ENCODE data around the gene ATP5F1C. TPM values are rescaled to one million over a fixed set of nuclear protein-coding genes. Genes with fewer than 3 reads are reported as not detected.
"Not testable (repeated sequence)": the region's sequence is repeated elsewhere in the genome, so short reads cannot be mapped to it uniquely, and the experiment has no call there.

ATP5F1C gene
- polyA plus RNA-seq, 2 donors = 292 to 382 TPM

DNA sequence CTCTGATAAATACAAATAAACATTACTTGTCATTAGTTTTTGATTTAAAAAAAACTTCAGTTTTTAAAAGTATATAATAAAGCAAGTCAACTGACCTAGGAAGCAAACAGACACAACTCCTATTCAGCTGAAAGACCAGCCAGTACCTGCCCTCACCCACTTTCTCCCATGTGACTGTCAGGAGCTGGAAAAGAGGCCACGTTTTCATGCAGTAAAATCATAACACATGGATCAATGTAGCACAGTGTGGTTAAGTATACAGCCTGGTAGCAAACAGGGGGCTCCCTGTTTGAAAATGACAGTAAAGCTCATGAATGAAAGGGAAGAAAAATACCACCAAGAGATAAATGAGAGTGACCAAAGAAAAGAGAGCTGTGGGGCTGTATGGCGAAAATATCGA is 21.7 kb upstream of the ATP5F1C start:
- Histone ChIP-seq H3K4me3 (ENCODE audit: low read depth in 1 of 2, low read length in 2 of 2) (no peak overlapping the region), H3K4me1 (ENCODE audit: control insufficient read depth in 2 of 2, insufficient read depth in 2 of 2, low read length in 1 of 2) (no peaks in the 10 kb centered on the region), H3K9me3 (ENCODE audit: control insufficient read depth in 2 of 2, insufficient read depth in 1 of 2, low read depth in 1 of 2, low read length in 1 of 2) (no peaks in the 10 kb centered on the region), H3K27ac (ENCODE audit: low read depth in 2 of 2, low read length in 1 of 2) (no peak overlapping the region), H3K27me3 (ENCODE audit: control insufficient read depth in 1 of 2, insufficient read depth in 2 of 2, low read length in 2 of 2) (no peaks in the 10 kb centered on the region), H3K36me3 (ENCODE audit: control insufficient read depth in 2 of 2, insufficient read depth in 2 of 2, low read length in 1 of 2) (peaks cover 5 to 13% of the 10 kb centered on the region in 2 donors)
- 86% methylated on average over 3 of the region's 3 CpGs for WGBS, 2 donors

DNA sequence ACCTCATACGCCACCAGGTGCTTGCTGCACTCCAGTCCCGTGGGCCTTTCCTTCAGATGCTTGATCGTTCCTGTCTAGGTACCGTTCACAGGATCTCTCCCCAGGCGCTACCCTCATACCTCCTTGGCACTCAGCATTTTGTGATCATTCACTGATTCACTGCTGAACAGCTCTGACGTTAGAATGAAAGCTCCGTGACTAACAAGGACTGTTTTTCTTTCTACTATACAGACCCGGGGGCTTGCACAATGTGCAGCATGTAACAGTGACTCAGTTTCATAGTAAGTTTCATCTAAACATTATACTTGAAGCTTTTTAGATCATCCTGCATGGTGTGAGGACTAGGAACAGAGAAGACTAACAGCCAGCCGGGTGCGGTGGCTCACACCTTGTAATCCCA is 20.8 kb upstream of the ATP5F1C start:
- Histone ChIP-seq H3K9me3 (ENCODE audit: control insufficient read depth in 2 of 2, insufficient read depth in 1 of 2, low read depth in 1 of 2, low read length in 1 of 2) (no peaks in the 10 kb centered on the region), H3K4me3 (ENCODE audit: low read depth in 1 of 2, low read length in 2 of 2) (no peak overlapping the region), H3K27me3 (ENCODE audit: control insufficient read depth in 1 of 2, insufficient read depth in 2 of 2, low read length in 2 of 2) (no peaks in the 10 kb centered on the region), H3K36me3 (ENCODE audit: control insufficient read depth in 2 of 2, insufficient read depth in 2 of 2, low read length in 1 of 2) (peaks cover 5 to 13% of the 10 kb centered on the region in 2 donors), H3K4me1 (ENCODE audit: control insufficient read depth in 2 of 2, insufficient read depth in 2 of 2, low read length in 1 of 2) (no peaks in the 10 kb centered on the region), H3K27ac (ENCODE audit: low read depth in 2 of 2, low read length in 1 of 2) (no peak overlapping the region)
- WGBS, 2 donors = 93 to 94% methylated on average over 10 of the region's 10 CpGs

- peaks cover 5 to 16% of the 10 kb centered on the region in 2 donors for H3K36me3 ChIP-seq (ENCODE audit: control insufficient read depth in 2 of 2, insufficient read depth in 2 of 2, low read length in 1 of 2)
- WGBS, 2 donors = 95 to 98% methylated on average over 7 of the region's 7 CpGs
- H3K27ac ChIP-seq (ENCODE audit: low read depth in 2 of 2, low read length in 1 of 2) = no peak overlapping the region
- no peaks in the 10 kb centered on the region for H3K27me3 ChIP-seq (ENCODE audit: control insufficient read depth in 1 of 2, insufficient read depth in 2 of 2, low read length in 2 of 2)
- H3K9me3 ChIP-seq (ENCODE audit: control insufficient read depth in 2 of 2, insufficient read depth in 1 of 2, low read depth in 1 of 2, low read length in 1 of 2) = no peaks in the 10 kb centered on the region
- H3K4me1 ChIP-seq (ENCODE audit: control insufficient read depth in 2 of 2, insufficient read depth in 2 of 2, low read length in 1 of 2) = no peaks in the 10 kb centered on the region
- H3K4me3 ChIP-seq (ENCODE audit: low read depth in 1 of 2, low read length in 2 of 2) = no peak overlapping the region
Observed at GRCh38 chr10:7768417-7768816, 19.6 kb upstream of the ATP5F1C start.

- Histone ChIP-seq H3K27ac (ENCODE audit: low read depth in 2 of 2, low read length in 1 of 2) (no peak overlapping the region), H3K27me3 (ENCODE audit: control insufficient read depth in 1 of 2, insufficient read depth in 2 of 2, low read length in 2 of 2) (no peaks in the 10 kb centered on the region), H3K36me3 (ENCODE audit: control insufficient read depth in 2 of 2, insufficient read depth in 2 of 2, low read length in 1 of 2) (peaks cover 0 to 16% of the 10 kb centered on the region in 2 donors), H3K4me1 (ENCODE audit: control insufficient read depth in 2 of 2, insufficient read depth in 2 of 2, low read length in 1 of 2) (no peaks in the 10 kb centered on the region), H3K4me3 (ENCODE audit: low read depth in 1 of 2, low read length in 2 of 2) (no peak overlapping the region), H3K9me3 (ENCODE audit: control insufficient read depth in 2 of 2, insufficient read depth in 1 of 2, low read depth in 1 of 2, low read length in 1 of 2) (no peaks in the 10 kb centered on the region)
- 60 to 63% methylated on average over 10 of the region's 10 CpGs for WGBS, 2 donors
Observed at GRCh38 chr10:7773845-7774801, 13.9 kb upstream of the ATP5F1C start.

DNA sequence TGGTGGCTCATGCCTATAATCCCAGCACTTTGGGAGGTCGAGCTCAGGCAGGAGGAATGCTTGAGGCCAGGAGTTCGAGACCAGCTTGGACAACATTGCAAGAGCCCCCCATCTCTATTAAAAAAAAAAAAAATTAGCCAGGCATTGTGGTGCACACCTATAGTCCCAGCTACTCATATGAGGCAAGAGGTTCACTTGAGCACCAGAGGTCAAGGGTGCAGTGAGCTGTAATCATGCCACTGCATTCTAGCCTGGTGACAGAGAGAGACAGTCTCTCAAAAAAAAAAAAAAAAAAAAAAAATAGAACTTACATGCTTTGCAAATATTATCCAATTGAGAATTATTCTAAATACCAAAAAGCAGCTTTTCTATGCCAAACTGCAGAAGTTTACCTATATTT is 11.2 kb upstream of the ATP5F1C start:
- 100% methylated on average over 2 of the region's 2 CpGs for whole genome bisulfite sequencing, 2 donors
- no peaks in the 10 kb centered on the region for H3K9me3 ChIP-seq (ENCODE audit: control insufficient read depth in 2 of 2, insufficient read depth in 1 of 2, low read depth in 1 of 2, low read length in 1 of 2)
- H3K4me3 ChIP-seq (ENCODE audit: low read depth in 1 of 2, low read length in 2 of 2) = no peak overlapping the region
- H3K4me1 ChIP-seq (ENCODE audit: control insufficient read depth in 2 of 2, insufficient read depth in 2 of 2, low read length in 1 of 2) = no peaks in the 10 kb centered on the region
- H3K27me3 ChIP-seq (ENCODE audit: control insufficient read depth in 1 of 2, insufficient read depth in 2 of 2, low read length in 2 of 2) = no peaks in the 10 kb centered on the region
- no peak overlapping the region for H3K27ac ChIP-seq (ENCODE audit: low read depth in 2 of 2, low read length in 1 of 2)
- peaks cover 0 to 15% of the 10 kb centered on the region in 2 donors for H3K36me3 ChIP-seq (ENCODE audit: control insufficient read depth in 2 of 2, insufficient read depth in 2 of 2, low read length in 1 of 2)

DNA sequence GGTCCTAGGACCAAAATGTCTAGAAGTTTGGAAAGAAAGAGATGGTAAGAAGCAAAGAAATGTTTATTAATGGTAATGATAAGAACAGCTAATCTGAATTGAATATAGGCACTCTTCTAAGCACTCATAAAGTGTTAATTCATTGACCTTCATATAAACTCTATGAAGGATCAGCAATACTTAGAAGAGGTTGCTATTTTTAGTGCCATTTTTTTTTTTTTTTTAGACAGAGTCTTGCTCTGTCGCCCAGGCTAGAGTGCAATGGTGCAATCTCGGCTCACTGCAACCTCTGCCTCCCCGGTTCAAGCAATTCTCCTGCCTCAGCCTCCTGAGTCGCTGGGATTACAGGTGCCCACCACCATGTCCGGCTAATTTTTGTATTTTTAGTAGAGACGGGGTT is 5.8 kb upstream of the ATP5F1C start:
- H3K36me3 ChIP-seq (ENCODE audit: control insufficient read depth in 2 of 2, insufficient read depth in 2 of 2, low read length in 1 of 2); H3K27ac ChIP-seq (ENCODE audit: low read depth in 2 of 2, low read length in 1 of 2); H3K27me3 ChIP-seq (ENCODE audit: control insufficient read depth in 1 of 2, insufficient read depth in 2 of 2, low read length in 2 of 2); H3K4me1 ChIP-seq (ENCODE audit: control insufficient read depth in 2 of 2, insufficient read depth in 2 of 2, low read length in 1 of 2); H3K9me3 ChIP-seq (ENCODE audit: control insufficient read depth in 2 of 2, insufficient read depth in 1 of 2, low read depth in 1 of 2, low read length in 1 of 2); H3K4me3 ChIP-seq (ENCODE audit: low read depth in 1 of 2, low read length in 2 of 2): not testable (repeated sequence)
- 90 to 92% methylated on average over 6 of the region's 6 CpGs for WGBS, 2 donors

DNA sequence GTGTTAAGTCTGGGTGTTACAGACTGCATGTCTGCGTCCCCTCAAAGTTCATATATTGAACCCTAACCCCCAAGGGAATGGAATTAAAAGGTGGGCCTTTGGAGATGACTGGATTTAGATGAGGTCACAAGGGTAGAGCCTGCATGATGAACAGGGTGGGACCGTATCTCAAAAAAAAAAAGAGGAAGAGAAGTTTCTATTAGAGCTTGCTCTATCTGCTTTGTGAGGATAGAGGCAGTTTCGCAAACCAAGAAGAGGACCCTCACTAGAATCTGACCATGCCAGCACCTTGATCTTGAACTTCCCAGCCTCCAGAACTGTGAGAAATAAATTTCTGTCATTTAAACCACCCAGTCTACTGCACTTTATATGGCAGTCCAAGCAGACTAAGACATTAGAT is 1.5 kb upstream of the ATP5F1C start:
- H3K27me3 ChIP-seq (ENCODE audit: control insufficient read depth in 1 of 2, insufficient read depth in 2 of 2, low read length in 2 of 2) = no peaks in the 10 kb centered on the region
- no peaks in the 10 kb centered on the region for H3K36me3 ChIP-seq (ENCODE audit: control insufficient read depth in 2 of 2, insufficient read depth in 2 of 2, low read length in 1 of 2)
- no peaks in the 10 kb centered on the region for H3K9me3 ChIP-seq (ENCODE audit: control insufficient read depth in 2 of 2, insufficient read depth in 1 of 2, low read depth in 1 of 2, low read length in 1 of 2)
- H3K4me1 ChIP-seq (ENCODE audit: control insufficient read depth in 2 of 2, insufficient read depth in 2 of 2, low read length in 1 of 2) = peaks cover 2% of the 10 kb centered on the region in 2 donors
- H3K27ac ChIP-seq (ENCODE audit: low read depth in 2 of 2, low read length in 1 of 2) = no peak overlapping the region
- WGBS, 2 donors = 78 to 80% methylated on average over 3 of the region's 3 CpGs
- H3K4me3 ChIP-seq (ENCODE audit: low read depth in 1 of 2, low read length in 2 of 2) = no peak overlapping the region

GRCh38 chr10:7787150-7787856 is 674 bp upstream of the ATP5F1C start:
- Histone ChIP-seq H3K4me3 (ENCODE audit: low read depth in 1 of 2, low read length in 2 of 2) (peak overlapping the region; percentile 91 to 100), H3K36me3 (ENCODE audit: control insufficient read depth in 2 of 2, insufficient read depth in 2 of 2, low read length in 1 of 2) (no peaks in the 10 kb centered on the region), H3K27me3 (ENCODE audit: control insufficient read depth in 1 of 2, insufficient read depth in 2 of 2, low read length in 2 of 2) (no peaks in the 10 kb centered on the region), H3K27ac (ENCODE audit: low read depth in 2 of 2, low read length in 1 of 2) (peak overlapping the region; percentile 54 to 83), H3K9me3 (ENCODE audit: control insufficient read depth in 2 of 2, insufficient read depth in 1 of 2, low read depth in 1 of 2, low read length in 1 of 2) (no peaks in the 10 kb centered on the region), H3K4me1 (ENCODE audit: control insufficient read depth in 2 of 2, insufficient read depth in 2 of 2, low read length in 1 of 2) (peaks cover 2% of the 10 kb centered on the region in 2 donors)
- WGBS, 2 donors = 2 to 3% methylated on average over 23 to 26 of the region's 26 CpGs

- no peaks in the 10 kb centered on the region for H3K36me3 ChIP-seq (ENCODE audit: control insufficient read depth in 2 of 2, insufficient read depth in 2 of 2, low read length in 1 of 2)
- peak overlapping the region; percentile 91 to 100 for H3K4me3 ChIP-seq (ENCODE audit: low read depth in 1 of 2, low read length in 2 of 2)
- WGBS, 2 donors = 2% methylated on average over 25 of the region's 25 CpGs
- no peaks in the 10 kb centered on the region for H3K27me3 ChIP-seq (ENCODE audit: control insufficient read depth in 1 of 2, insufficient read depth in 2 of 2, low read length in 2 of 2)
- peak overlapping the region; percentile 66 to 85 for H3K27ac ChIP-seq (ENCODE audit: low read depth in 2 of 2, low read length in 1 of 2)
- H3K4me1 ChIP-seq (ENCODE audit: control insufficient read depth in 2 of 2, insufficient read depth in 2 of 2, low read length in 1 of 2) = peaks cover 2% of the 10 kb centered on the region in 2 donors
- no peaks in the 10 kb centered on the region for H3K9me3 ChIP-seq (ENCODE audit: control insufficient read depth in 2 of 2, insufficient read depth in 1 of 2, low read depth in 1 of 2, low read length in 1 of 2)
Observed at GRCh38 chr10:7788639-7789286, 786 bp downstream of the ATP5F1C start.
